NCI-H187 (cell line): ENCODE measurements around the gene C7orf33.
"Not testable (repeated sequence)": the region's sequence is repeated elsewhere in the genome, so short reads cannot be mapped to it uniquely, and the experiment has no call there.

Experiments used
- DNase-seq, 2 experiments: peaks; one replicate each; lab custom pipeline; 2025; lab: John Stamatoyannopoulos, UW

C7orf33 gene

DNA sequence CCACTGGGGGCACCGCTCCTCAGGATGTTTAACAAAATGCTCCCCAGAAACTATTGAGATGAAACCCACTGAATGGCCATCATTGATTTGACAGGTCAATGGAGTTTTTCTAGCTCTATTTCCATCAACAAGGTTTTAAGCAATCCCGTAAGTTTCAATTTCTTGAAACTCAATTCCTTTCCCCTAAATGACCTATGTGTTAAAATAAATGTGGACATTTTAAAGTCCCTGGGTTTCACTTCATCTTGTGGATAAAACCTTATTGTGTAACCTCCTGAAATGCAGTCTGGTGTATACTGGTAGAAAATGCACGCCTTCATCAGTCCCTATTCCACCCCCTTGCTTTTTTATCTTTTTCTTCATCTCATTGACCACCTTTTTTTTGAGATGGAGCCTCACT is 8.9 kb upstream of the C7orf33 start:
- no peak for DNase-seq

DNA sequence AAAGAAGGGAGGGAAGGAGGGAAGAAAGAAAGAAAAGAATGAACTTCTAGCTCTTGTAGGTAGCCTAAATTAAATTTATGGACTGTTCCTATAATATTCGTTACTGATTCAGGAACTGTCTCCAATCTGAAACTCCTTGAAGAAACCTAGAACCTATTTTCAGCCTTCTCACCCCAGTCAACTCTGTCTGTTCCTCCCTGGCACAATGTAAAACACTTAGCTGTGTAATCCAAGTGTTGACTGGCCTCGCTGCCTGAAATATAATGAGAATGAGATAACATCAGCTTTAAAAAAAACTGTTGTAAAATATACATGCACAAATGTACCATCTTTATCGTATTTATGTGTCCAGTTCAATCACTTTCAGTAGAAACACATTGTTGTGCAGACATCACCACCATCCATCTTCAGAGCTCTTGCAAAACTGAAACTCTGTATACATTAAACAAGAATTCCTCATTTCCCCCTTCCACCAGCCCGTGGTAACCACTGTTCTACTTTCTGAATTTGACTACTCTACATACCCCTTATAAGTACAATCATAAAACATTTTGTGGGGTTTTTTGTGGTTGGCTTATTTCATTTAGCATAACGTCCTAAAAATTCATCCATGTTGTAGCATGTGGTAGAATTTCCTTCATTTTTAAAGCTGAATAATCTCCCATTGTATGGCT is 6.3 kb upstream of the C7orf33 start:
- DNase-seq, result no peak

DNA sequence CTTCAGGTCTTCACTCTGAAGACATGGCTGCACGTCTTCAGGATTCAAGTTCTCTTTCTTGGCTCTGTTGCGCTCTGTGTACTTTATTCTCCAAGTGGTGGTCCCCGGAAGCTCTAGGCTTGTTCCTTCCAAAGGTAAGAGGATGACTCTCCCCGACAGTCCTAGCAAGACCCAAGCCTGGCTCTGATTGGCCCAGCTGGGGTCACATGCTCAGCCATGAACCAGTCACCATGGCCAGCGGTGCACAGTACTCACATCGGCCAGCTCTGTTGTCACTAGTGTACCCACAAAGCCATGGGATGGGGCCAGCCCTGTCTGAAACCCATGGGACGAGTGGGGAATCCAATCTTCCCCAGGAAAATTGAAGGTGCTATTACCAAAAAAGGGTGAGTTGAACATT is 5.2 kb upstream of the C7orf33 start:
- DNase-seq, result no peak

DNA sequence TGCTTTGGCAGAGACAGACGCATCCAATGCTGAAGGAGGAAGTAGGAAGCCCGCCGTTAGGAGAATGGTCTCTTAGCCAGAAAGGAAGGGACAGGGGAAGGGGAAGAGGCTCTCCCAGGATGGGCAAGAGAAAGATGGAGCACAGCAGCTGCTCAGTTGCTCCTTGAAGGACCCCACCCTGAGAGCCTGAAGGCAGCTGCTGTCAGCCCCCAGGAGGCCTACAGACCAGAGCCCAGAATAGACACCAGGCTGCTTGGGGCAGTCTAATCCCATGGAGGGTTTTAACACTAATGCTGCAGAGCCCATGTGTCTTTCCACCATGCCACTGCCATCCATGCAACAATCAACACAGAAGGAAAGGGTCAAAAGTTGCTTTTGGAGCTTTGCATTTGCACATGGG is 3.5 kb upstream of the C7orf33 start:
- DNase-seq, result no peak

DNA sequence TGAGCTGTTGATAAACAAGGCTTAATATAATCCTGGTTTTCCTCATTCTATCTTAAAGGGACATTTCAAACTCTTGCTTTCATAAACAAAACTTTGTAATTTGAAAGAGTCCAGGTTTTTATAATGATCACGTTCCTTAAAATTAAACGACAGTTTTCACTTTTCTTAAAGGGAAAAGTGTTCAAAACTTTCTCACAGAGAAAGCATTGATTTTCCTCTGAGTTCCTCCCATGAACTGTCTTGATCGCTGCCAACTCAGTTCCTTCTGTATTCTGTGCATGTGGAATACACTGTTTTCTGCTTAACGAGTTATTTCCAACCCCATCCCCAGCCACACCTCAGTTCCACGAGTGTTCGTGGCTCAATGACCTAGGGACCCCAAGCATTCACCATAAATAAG is 2.4 kb upstream of the C7orf33 start:
- DNase-seq, result no peak

DNA sequence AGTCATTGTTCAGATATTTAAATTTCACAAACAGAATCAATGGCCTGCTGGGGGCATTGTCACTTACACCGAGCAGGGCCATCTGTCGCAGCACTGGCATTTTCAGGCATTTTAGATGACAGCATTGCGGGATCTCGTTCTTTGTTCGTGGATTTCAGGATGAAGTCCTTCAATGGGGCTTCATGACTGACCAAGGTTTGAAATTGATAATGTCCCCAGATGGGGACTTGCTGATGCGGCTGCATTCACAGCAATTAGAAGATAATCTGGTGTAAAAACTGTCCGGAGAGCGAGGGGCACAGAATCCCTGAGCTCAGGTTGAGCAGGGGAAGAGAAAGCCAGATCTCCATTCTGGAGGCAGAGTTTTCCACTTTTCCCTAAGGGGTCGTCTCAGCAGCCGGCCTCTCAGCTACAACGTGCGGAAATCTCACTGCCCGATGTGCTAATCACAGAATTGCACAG is 1.9 kb upstream of the C7orf33 start:
- no peak for DNase-seq

DNA sequence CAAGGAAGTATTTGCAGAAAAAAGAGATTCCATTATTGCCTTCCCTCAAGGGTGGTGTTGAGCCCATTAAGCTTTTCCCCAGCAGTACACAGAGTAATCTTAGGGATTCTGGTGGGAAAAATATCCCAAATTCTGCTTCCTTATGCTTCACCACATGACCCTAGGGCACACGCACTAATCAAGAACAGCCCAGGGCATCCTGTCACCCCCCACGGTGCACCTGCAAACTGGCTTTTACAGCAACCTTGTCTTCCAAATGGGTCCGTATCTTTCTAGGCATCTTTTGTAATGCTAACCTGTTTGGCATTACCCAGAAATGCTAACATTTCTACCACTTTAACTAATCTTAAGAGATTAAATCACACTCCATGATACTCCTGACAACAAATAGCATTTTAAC is 926 bp upstream of the C7orf33 start:
- no peak for DNase-seq

DNA sequence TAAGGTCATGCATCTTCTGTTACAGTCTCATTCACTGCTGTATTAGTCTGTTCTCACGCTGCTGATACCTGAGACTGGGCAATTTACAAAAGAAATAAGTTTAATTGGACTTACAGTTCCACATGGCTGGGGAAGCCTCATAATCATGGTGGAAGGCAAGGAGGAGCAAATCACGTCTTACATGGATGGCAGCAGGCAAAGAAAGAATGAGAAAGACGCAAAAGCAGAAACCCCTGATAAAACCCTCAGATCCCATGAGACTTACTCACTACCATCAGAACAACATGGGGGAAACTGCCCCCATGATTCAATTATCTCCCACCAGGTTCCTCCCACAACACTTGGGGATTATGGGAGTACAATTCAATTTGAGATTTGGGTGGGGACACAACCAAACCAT is 5.8 kb downstream of the C7orf33 start:
- not testable (repeated sequence) for DNase-seq

DNA sequence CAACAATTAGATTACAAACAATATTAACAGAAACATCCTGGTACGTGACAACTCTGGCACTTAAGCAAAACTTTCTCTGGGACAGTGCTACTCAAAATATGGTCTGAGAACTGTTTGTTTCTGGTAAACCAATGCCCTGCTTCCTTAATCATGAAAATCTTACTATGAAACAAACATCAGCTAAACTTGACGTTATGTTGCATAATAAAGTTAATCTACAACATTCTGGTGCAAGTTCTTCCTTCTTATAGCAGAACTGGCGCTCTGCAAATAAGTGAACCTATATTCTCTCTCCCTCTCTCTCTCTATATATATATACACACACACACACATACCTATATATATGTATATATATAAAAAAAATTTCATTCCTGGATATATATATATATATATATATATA is 7.8 kb downstream of the C7orf33 start:
- no peak for DNase-seq

DNA sequence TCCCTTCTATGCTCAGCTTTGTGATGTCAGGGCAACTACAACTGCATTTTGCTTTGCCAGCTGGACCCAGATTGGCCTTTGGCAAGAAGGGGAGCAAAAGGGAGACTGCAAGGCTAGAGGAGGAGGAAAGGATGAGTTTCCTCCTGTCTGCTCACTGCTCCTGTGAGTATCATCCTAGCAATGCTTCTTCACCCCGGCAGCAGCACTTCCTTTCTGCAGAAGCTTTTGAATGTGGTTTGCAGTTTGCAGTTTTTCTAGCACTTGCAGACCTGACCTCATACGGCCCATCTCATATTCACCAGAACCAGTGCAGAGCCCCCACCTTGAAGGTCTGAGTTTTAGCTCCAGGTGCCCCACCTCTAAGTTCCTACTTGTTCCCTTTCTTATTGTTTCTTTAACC is 14.8 kb downstream of the C7orf33 start:
- DNase-seq, result no peak

DNA sequence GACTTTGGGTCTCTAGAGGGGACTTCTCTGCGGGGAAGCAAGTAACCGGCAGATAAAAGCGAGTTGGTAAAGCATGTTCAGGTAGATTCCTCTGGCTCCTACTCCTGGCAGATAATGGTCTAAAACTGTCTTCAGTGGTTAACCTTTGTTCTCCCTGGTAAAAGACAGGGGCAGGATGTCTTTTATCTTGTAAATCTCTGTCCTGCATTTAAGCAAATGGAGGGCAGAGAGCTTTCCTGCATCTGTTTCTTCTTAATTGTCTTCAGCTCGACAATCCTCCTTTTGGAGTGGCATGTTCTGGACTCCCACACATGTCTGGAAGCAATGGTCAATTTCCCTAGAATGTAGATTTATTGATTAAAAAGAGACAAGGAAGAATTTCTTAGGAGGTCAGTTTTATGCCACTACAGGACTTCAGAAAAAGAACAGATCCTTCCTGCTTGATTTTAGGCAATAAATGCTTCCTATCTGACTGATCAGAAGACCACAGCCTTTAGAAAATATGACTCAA is 16.6 kb downstream of the C7orf33 start:
- DNase-seq, result no peak

DNA sequence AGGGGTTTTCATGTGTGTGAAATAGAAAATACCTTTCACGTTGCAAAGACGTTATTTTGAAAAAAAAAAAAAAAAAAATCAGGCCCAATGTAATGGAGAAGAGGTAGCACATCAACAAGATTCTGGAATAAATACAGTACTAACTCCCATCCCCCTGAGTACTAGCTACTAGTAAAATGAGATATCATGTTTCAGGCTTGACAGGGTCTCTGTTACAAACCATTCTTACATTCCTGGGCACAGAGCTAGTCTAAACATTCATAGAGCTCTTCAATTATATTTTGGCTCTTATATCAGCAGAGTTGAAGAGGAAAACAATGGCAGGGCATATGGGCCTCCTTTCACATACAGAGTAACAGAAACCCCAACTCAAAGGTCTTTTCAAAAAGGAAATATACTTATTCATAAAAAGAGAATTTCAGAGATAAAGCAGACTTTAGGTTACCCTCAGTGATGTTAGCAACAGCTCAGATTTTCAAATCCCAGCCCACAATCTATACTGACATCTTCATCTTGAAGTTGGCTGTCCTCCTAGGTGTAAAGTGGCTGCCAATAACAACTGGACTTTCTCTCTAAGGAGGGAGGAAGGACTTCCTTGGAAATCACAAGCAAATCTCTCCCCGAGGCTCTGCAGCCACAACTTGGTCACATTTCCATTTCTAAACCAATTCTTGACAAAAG is 18.6 kb downstream of the C7orf33 start:
- no peak for DNase-seq

DNA sequence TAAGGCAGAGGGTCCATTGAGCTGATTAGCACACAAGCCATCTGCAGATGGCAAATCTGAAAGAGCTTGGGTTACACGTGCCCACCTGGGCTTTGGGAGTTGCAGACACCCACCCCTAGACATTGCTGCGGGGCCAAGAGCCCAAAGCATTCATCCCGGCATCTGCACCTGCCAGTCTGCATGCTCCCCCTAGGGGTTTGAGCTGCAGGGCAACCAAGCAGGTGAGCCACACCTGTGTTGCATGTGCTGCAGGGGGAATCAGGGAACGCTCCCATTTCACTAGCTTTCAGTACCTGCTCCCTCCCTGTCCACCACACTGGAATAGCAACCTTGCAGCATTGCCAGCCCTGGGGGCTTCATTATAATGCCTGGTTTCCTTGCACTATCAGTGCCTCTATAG is 21.1 kb downstream of the C7orf33 start:
- DNase-seq, result no peak

DNA sequence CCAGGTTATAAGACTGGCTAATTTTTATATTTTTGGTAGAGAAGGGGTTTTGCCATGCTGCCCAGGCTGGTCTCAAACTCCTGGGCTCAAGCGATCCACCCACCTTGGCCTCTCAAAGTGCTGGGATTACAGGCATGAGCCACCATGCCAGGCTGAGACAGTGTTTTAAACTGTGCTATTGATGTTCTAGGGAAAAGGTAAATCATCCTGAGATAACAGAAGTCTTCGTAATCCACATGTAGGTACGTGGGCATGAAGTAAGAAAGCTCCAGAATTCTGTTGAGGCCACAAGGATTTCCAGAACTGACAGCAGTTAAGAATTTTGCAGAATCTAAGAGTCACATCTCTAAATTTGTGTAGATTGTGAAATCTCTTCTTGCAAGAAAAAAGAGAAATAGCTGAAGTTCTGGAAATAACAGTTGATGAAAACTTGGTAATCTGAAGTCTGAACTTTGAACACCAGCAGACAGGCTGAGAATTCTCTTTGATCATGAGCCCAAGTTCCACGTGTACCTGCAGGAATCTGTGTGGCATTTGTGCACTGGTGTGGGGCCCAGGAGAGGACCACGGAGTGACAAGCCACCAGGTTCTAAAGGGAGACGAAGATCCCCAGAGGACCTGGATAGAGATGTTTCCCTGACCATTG is 24.6 kb downstream of the C7orf33 start:
- no peak for DNase-seq

DNA sequence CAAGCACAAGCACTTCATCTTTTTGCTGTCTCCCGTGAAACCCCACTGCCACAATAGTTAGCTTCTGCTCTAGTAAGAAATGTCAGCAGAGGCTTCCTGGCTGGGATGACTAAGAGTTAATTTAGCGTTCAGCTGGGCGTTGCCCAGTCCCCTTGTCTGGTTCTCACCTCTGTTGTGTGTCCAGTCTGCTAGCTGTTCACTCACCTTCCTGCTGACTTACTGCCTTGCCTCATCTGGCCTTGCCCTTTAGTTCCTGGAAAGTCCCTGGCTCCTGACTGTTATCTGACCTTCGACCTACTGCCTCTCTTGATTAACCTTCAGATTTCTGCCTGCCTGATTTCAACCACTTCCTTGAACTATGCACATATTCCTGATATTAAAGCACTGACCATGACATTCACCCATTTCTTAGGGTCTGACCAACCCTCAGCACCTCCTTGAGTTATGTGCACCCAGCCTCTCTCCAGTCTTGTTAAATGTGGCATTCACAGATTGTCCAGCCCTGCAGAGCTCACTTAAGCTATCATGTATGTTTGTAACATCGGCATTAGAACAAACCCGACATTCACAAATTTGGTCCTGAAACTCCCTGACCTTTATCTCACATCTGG is 30.3 kb downstream of the C7orf33 start:
- no peak for DNase-seq

DNA sequence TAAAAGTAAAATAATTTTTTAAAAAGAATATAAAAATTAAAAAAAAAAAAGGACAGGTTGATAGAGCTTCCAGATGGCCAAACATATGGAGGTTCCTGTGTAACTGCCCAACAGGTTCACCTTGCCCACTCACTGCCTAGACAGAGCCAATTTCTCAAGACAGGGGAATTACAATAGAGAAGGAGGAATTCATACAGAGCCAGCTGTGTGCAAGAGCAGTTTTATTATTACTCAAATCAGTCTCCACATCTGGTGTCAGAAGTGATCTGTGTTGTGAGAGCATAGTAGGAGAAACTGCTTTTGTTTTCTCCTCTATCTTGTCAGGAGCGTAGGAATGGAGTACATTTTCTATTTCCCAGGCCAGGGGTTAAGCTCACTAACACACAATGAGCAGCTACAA is 31.0 kb downstream of the C7orf33 start:
- no peak for DNase-seq

DNA sequence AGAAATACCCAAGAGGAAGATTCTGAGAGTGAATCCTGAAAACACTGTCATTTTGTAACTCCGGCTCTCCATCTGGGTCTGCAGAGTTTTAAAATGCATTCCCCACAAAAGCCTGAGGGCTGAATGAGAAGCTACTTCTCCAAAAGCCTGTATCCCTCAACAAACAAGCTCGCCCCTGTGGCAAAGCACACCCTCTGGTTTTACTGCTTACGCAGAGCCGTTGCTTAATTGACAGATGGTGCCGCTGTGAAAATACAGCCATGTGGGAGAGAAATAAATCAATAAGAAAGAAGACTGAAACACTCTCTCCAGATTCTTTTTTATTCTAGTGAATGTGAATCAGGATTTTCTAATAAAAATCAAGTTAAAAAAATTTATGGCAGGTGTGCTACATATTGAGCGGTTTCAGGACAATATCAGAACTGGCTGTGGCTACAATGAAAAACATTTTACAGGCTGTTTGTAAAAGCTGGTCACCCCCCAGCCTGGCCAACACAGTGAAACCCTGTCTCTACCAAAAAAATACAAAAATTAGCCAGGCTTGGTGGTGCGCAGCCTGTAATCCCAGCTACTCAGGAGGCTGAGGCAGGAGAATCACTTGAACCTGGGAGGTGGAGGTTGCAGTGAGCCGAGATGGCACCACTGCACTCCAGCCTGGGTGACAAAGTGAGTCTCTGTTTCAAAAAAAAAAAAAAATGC is 32.5 kb downstream of the C7orf33 start:
- DNase-seq, result no peak

DNA sequence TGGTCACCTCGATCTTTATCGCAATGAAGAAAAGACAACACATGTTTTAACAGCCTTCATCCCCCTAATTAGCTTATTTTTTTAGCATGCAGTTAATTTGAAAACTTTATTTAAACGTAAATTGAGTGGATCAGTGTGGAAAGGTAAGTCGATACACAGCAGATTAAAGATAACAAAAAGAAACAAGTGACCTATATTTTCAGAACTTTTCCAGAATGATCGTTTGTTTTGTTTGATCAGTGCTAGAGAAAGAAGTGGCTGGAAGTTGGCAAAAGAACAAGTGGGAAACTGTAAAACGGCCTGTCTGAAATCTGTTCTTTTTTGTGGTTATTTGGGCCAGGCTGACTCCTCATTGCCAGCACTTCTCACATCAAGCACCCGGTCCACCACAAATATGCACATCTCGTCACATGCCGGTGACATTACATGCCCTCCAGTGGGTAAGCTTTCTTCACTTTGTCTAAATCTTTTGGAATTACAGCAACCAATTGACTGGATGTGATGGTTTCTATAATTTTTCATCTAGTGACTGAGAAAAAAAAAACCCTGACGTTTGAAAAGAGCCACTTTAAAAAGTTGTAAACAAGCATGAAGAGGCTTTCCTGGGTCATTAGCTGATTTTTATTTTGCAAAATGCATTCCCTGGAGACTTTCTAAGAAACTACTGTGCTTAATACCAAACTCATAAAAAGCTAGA is 33.2 kb downstream of the C7orf33 start:
- no peak for DNase-seq

DNA sequence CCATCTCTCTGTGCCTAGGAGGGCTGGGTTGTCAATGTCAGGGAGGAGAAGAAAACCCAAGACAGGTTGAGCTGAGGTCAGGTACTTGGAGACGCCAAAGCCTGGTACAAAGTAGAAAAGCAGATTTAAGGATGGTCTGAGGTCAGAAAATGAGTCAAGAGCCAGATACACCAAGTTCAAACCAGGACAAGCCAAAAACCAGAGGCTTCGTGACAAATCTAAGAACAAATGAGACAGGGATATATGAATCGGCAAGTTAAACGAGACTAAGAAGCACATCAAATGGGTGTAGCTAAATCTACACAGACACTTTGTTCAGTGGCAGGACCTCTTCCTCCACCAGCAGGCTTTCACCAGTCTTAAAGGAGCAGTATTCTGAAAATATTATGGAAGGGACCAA is 34.2 kb downstream of the C7orf33 start:
- DNase-seq, result no peak

DNA sequence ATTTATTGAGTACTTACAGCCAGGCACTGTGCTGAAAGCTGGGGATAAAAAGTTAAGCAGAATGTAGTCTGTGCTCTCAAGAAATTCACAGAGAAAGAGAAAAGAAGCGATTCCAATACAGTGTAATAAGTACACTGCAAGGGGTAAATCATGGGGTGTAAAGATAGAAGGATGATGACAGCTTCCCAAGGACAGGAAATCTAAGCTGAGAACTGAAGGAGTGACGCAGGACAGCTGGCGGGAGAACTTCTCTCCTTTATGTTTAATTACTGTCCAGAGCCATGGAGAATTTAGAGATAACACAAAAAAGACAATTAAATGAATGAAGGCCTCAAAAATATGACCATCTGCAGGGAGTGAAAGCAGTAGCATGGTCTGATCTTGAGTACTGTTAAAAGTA is 34.8 kb downstream of the C7orf33 start:
- DNase-seq, result no peak

DNA sequence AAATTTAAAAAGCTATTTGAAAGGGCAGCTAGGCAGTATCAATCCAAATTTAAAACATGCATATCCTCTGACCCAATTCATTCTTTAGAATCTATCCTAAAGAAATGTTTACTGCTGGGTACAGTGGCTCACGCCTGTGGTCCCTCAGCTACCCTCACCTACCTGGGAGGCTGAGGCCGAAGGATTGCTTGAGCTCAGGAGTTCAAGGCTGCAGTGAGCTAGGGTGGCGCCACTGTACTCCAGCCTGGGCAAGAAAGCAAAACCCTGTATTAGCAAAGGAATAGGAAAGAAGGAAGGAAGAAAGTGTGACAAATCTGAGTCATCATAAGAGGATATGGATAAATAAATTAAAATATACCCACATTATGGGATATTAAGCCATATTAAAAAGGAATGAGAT is 36.3 kb downstream of the C7orf33 start:
- DNase-seq, result no peak

DNA sequence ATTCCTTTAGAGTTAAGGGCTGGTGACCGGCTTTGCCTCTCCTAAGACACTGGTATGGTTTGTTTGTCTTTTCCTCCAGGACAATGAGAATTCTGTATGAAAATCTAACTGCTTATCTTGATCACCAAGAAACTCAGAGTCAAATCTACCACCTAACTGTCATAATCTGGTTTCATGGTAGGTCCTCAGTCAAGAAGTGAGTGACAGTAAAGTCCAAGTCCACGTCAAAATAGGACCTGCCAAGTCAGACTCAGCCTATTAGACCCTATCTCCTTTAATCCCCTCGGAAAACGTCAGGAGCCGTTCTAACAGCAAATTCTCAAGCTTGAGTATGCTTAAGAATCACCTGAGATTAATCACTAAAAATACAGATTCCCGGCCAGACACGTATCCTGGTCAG is 37.4 kb downstream of the C7orf33 start:
- no peak for DNase-seq
